Measurements from ENCODE around the gene ZNF688. TPM values are rescaled to one million over a fixed set of nuclear protein-coding genes. Genes with fewer than 3 reads are reported as not detected.
A peak's percentile ranks its signal among the peaks of the same experiment; 100 is the strongest.

ZNF688 gene
- total and polyA plus RNA-seq, 9 of the 15 experiments (the other 6 are each of a cell fraction or from before 2014, with no cell fraction given): 0.48 to 12.9 (median 4.5) TPM

DNA sequence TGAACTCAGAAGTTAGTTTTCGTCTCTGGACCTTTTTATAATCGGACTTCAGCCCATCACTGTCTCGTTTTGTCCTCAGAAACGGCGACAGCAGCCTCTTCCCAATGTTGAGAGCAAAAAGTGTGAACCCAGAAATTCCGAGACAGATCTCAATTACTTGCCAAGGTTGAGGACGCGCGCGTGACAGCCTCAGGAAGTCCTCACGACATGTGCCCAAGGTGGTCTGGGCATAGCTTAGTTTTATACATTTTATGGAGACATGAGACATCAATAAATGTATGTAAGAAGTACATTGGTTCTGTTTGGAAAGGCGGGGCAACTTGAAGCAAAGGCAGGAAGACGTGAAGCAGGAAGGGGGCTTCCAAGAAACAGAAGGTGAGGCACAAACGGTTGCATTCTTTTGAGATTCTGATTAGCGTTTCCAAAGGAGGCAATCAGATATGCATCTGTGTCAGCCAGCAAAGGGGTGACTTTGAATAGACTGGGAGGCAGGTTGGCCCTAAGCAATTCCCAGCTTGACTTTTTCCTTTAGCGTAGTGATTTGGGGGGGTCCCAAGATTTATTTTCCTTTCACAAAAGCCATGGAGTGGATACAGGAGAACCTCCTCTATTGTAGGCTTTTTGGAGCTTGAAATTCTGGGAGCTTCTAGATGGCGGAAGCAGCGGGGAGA is 36.3 kb downstream of the ZNF688 start (continued):
- TF ChIP-seq, protein P1, sequence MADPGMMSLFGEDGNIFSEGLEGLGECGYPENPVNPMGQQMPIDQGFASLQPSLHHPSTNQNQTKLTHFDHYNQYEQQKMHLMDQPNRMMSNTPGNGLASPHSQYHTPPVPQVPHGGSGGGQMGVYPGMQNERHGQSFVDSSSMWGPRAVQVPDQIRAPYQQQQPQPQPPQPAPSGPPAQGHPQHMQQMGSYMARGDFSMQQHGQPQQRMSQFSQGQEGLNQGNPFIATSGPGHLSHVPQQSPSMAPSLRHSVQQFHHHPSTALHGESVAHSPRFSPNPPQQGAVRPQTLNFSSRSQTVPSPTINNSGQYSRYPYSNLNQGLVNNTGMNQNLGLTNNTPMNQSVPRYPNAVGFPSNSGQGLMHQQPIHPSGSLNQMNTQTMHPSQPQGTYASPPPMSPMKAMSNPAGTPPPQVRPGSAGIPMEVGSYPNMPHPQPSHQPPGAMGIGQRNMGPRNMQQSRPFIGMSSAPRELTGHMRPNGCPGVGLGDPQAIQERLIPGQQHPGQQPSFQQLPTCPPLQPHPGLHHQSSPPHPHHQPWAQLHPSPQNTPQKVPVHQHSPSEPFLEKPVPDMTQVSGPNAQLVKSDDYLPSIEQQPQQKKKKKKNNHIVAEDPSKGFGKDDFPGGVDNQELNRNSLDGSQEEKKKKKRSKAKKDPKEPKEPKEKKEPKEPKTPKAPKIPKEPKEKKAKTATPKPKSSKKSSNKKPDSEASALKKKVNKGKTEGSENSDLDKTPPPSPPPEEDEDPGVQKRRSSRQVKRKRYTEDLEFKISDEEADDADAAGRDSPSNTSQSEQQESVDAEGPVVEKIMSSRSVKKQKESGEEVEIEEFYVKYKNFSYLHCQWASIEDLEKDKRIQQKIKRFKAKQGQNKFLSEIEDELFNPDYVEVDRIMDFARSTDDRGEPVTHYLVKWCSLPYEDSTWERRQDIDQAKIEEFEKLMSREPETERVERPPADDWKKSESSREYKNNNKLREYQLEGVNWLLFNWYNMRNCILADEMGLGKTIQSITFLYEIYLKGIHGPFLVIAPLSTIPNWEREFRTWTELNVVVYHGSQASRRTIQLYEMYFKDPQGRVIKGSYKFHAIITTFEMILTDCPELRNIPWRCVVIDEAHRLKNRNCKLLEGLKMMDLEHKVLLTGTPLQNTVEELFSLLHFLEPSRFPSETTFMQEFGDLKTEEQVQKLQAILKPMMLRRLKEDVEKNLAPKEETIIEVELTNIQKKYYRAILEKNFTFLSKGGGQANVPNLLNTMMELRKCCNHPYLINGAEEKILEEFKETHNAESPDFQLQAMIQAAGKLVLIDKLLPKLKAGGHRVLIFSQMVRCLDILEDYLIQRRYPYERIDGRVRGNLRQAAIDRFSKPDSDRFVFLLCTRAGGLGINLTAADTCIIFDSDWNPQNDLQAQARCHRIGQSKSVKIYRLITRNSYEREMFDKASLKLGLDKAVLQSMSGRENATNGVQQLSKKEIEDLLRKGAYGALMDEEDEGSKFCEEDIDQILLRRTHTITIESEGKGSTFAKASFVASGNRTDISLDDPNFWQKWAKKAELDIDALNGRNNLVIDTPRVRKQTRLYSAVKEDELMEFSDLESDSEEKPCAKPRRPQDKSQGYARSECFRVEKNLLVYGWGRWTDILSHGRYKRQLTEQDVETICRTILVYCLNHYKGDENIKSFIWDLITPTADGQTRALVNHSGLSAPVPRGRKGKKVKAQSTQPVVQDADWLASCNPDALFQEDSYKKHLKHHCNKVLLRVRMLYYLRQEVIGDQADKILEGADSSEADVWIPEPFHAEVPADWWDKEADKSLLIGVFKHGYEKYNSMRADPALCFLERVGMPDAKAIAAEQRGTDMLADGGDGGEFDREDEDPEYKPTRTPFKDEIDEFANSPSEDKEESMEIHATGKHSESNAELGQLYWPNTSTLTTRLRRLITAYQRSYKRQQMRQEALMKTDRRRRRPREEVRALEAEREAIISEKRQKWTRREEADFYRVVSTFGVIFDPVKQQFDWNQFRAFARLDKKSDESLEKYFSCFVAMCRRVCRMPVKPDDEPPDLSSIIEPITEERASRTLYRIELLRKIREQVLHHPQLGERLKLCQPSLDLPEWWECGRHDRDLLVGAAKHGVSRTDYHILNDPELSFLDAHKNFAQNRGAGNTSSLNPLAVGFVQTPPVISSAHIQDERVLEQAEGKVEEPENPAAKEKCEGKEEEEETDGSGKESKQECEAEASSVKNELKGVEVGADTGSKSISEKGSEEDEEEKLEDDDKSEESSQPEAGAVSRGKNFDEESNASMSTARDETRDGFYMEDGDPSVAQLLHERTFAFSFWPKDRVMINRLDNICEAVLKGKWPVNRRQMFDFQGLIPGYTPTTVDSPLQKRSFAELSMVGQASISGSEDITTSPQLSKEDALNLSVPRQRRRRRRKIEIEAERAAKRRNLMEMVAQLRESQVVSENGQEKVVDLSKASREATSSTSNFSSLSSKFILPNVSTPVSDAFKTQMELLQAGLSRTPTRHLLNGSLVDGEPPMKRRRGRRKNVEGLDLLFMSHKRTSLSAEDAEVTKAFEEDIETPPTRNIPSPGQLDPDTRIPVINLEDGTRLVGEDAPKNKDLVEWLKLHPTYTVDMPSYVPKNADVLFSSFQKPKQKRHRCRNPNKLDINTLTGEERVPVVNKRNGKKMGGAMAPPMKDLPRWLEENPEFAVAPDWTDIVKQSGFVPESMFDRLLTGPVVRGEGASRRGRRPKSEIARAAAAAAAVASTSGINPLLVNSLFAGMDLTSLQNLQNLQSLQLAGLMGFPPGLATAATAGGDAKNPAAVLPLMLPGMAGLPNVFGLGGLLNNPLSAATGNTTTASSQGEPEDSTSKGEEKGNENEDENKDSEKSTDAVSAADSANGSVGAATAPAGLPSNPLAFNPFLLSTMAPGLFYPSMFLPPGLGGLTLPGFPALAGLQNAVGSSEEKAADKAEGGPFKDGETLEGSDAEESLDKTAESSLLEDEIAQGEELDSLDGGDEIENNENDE (IDR thresholded peaks at IDR 0.05; ENCODE audit: low read depth, low read length): no peak
- peak; percentile 68; the same call in 1 of the 2 replicates for TF ChIP-seq ZNF589 (CRISPR knock-in tag; IDR thresholded peaks at IDR 0.05; ENCODE audit: low read depth)
- TF ChIP-seq PHB2 (IDR thresholded peaks at IDR 0.05; ENCODE audit: low read depth): no peak
- TF ChIP-seq, protein P2, sequence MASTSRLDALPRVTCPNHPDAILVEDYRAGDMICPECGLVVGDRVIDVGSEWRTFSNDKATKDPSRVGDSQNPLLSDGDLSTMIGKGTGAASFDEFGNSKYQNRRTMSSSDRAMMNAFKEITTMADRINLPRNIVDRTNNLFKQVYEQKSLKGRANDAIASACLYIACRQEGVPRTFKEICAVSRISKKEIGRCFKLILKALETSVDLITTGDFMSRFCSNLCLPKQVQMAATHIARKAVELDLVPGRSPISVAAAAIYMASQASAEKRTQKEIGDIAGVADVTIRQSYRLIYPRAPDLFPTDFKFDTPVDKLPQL (IDR thresholded peaks at IDR 0.05; ENCODE audit: extremely low read depth, insufficient read length): no peak
- TF ChIP-seq FOXK2 (conservative IDR thresholded peaks at IDR 0.05 in 1 of 2, IDR thresholded peaks at IDR 0.05 in 1 of 2; ENCODE audit: low read depth in 2 of 2): no peak
- TF ChIP-seq ZNF778 (CRISPR knock-in tag; IDR thresholded peaks at IDR 0.05): no peak
